K562 (cell line): ENCODE measurements around the gene LGALS13. TPM values are rescaled to one million over a fixed set of nuclear protein-coding genes. Genes with fewer than 3 reads are reported as not detected.

ENCODE experiments used
- ARID3A ChIP-seq: IDR thresholded peaks from 2 replicates; pipeline ENCODE4 v1.6.1; 2012; ENCODE audit warnings: low read depth, low read length, improper control_type of control experiment, borderline replicate concordance
- ATF2 ChIP-seq: sonication (generic); formaldehyde crosslinking; IDR thresholded peaks from 2 replicates; pipeline ENCODE4 v1.8.1; 2022; ENCODE audit warnings: missing genetic modification reagents
- CHD4 ChIP-seq: fragments of 200-600 bp; sonication (generic); IDR thresholded peaks from 3 replicates; pipeline ENCODE4 v1.6.1; 2012; ENCODE audit warnings: low read depth, mild to moderate bottlenecking, mixed read lengths, low read length, inconsistent platforms; ENCODE audit not compliant: insufficient read depth, insufficient replicate concordance, poor library complexity, severe bottlenecking
- CREB1 ChIP-seq, 2 experiments: sonication (generic) in 1 of 2; formaldehyde crosslinking in 1 of 2; IDR thresholded peaks; 2 replicates each; pipeline versions ENCODE4 v1.6.1 to v1.8.0; 2012 to 2022; ENCODE audit warnings: inconsistent platforms in 1 of 2, mild to moderate bottlenecking in 1 of 2, missing genetic modification reagents in 1 of 2, moderate library complexity in 1 of 2
- CSDE1 ChIP-seq, 2 experiments: fragments of 450-650 bp; IDR thresholded peaks; 2 replicates each; pipeline ENCODE4 v1.6.1; 2016; ENCODE audit warnings: mild to moderate bottlenecking in 1 of 2
- FIP1L1 ChIP-seq: fragments of 200-400 bp; formaldehyde crosslinking; IDR thresholded peaks from 2 replicates; pipeline ENCODE4 v1.6.1; 2018; ENCODE audit warnings: mild to moderate bottlenecking, low read depth, low read length; ENCODE audit not compliant: poor library complexity, severe bottlenecking
- MAZ ChIP-seq, 2 experiments: fragments of 450-650 bp in 1 of 2; sonication (generic) in 1 of 2; formaldehyde crosslinking; IDR thresholded peaks in 1 of 2; conservative IDR thresholded peaks in 1 of 2; 2 replicates each; pipeline versions ENCODE4 v1.4.0 to v1.5.0; 2020; ENCODE audit warnings: mild to moderate bottlenecking in 1 of 2, missing genetic modification reagents in 1 of 2
- TCF7 ChIP-seq: sonication (generic); IDR thresholded peaks from 2 replicates; pipeline ENCODE4 v1.6.1; 2016; ENCODE audit warnings: antibody characterized with exemption, borderline replicate concordance
- ZKSCAN1 ChIP-seq: fragments of 150-350 bp; IDR thresholded peaks from 2 replicates; pipeline ENCODE4 v1.6.1; 2016; ENCODE audit warnings: low read depth, low read length
- ZNF124 ChIP-seq: sonication (generic); formaldehyde crosslinking; IDR thresholded peaks from 2 replicates; pipeline ENCODE4 v1.8.1; 2022; ENCODE audit warnings: missing genetic modification reagents
- ZNF764 ChIP-seq: fragments of 250-450 bp; sonication (Bioruptor Pico); IDR thresholded peaks from 2 replicates; pipeline ENCODE4 v1.4.0; 2020; ENCODE audit warnings: low read depth, mild to moderate bottlenecking, moderate library complexity
- polyA plus RNA-seq, 8 experiments: library from polyadenylated mRNA; depleted of rRNA in 4 of 8; stranded (reverse) in 5 of 8; unstranded in 3 of 8; fragments of >200 nt; fragmentation: Nextera tagmentation in 2 of 8; fragmentation: Illumina TruSeq in 1 of 8; extraction: Ambion mirVana in 2 of 8; extraction: Trizol in 1 of 8; gene quantifications; 2 replicates each; pipeline versions ENCODE4 v1.2.1 to v1.2.3, GENCODE V29; 2011 to 2014; ENCODE audit warnings: inconsistent platforms in 1 of 8, missing spikeins in 1 of 8
- total RNA-seq, 7 experiments: library from RNA; depleted of rRNA in 6 of 7; stranded (reverse); fragments of >200 nt in 6 of 7; fragmentation: Illumina TruSeq in 2 of 7; extraction: Trizol in 2 of 7; gene quantifications; 2 replicates each; pipeline versions ENCODE4 v1.2.1 to v1.2.3, GENCODE V29; 2011 to 2021; ENCODE audit warnings: low replicate concordance in 1 of 7
- TF ChIP-seq, protein P1 (sequence below): fragments of 450-650 bp; IDR thresholded peaks from 2 replicates; pipeline ENCODE4 v1.6.1; 2018; ENCODE audit not compliant: partially characterized antibody

Gene LGALS13
- total and polyA plus RNA-seq, 9 of the 15 experiments (the other 6 are each of a cell fraction or from before 2014, with no cell fraction given): 0.11 to 0.43 TPM; not detected in 7

- TF ChIP-seq CREB1 (IDR thresholded peaks at IDR 0.05) (no peak), CREB1 (CRISPR knock-in tag; IDR thresholded peaks at IDR 0.05) (no peak), TCF7 (no peak), ARID3A (no peak), ATF2 (CRISPR knock-in tag) (no peak), CSDE1 (IDR thresholded peaks at IDR 0.05) (no peak), CHD4 (no peak), ZNF124 (CRISPR knock-in tag) (no peak), MAZ (CRISPR knock-in tag; conservative IDR thresholded peaks at IDR 0.05 in 1 of 2, IDR thresholded peaks at IDR 0.05 in 1 of 2) (no peak), ZKSCAN1 (no peak), FIP1L1 (no peak), ZNF764 (CRISPR knock-in tag) (no peak)
- TF ChIP-seq, protein P1, sequence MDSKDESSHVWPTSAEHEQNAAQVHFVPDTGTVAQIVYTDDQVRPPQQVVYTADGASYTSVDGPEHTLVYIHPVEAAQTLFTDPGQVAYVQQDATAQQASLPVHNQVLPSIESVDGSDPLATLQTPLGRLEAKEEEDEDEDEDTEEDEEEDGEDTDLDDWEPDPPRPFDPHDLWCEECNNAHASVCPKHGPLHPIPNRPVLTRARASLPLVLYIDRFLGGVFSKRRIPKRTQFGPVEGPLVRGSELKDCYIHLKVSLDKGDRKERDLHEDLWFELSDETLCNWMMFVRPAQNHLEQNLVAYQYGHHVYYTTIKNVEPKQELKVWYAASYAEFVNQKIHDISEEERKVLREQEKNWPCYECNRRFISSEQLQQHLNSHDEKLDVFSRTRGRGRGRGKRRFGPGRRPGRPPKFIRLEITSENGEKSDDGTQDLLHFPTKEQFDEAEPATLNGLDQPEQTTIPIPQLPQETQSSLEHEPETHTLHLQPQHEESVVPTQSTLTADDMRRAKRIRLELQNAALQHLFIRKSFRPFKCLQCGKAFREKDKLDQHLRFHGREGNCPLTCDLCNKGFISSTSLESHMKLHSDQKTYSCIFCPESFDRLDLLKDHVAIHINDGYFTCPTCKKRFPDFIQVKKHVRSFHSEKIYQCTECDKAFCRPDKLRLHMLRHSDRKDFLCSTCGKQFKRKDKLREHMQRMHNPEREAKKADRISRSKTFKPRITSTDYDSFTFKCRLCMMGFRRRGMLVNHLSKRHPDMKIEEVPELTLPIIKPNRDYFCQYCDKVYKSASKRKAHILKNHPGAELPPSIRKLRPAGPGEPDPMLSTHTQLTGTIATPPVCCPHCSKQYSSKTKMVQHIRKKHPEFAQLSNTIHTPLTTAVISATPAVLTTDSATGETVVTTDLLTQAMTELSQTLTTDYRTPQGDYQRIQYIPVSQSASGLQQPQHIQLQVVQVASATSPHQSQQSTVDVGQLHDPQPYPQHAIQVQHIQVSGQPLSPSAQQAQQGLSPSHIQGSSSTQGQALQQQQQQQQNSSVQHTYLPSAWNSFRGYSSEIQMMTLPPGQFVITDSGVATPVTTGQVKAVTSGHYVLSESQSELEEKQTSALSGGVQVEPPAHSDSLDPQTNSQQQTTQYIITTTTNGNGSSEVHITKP: no peak
Measured at GRCh38 chr19:39607021-39607420, 4.7 kb downstream of the LGALS13 start (continued).
